HG02870 (cell line): ENCODE measurements around the gene MCIDAS.

Source experiments
- ATAC-seq: cut with Tn5 transposase; IDR thresholded peaks from one replicate; pipeline ENCODE4 v1.9.1; 2021; ENCODE audit warnings: mild to moderate bottlenecking, moderate library complexity; ENCODE audit not compliant: unreplicated experiment

The MCIDAS gene

DNA sequence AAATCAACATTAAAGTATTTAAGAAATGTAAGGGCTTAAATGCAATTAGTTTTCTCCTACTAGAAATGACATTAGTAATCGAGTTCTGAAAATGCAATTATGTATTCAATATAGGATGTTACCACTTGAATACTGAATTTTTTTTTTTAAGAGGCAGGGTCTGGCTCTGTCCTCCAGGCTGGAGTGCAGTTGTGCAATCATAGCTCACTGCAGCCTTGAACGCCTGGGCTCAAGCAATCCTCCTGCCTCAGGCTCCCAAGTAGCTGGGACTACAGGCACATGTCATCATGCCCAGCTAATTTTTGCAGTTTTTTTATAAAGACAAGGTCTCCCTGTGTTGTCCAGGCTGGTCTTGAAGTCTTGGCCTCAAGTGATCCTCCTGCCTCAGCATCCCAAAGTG is 55.6 kb downstream of the MCIDAS start:
- ATAC-seq: no peak
